SK-N-SH treated with all-trans-retinoic acid at 6 μM for 48 hours (cell line): Measurements from ENCODE around the gene AMBP.

Experiments used
- ATAC-seq: fragments of 200-7000 bp; cut with Tn5 transposase; 3 replicates; pipeline ENCODE4 v1.9.1; 2020; ENCODE audit warnings: mild to moderate bottlenecking, moderate library complexity
- ARNTL ChIP-seq: fragments of 450-650 bp; formaldehyde crosslinking; IDR thresholded peaks from 2 replicates; pipeline ENCODE4 v1.5.0; 2020; ENCODE audit warnings: low read depth, mild to moderate bottlenecking, moderate library complexity, borderline replicate concordance
- BACH2 ChIP-seq: fragments of 250-450 bp; sonication (Bioruptor Pico); IDR thresholded peaks from 2 replicates; pipeline ENCODE4 v1.9.0; 2021; ENCODE audit warnings: mild to moderate bottlenecking, borderline replicate concordance
- CREB5 ChIP-seq: fragments of 250-450 bp; sonication (Bioruptor Pico); IDR thresholded peaks from 2 replicates; pipeline ENCODE4 v1.5.1; 2020; ENCODE audit warnings: low read depth, mild to moderate bottlenecking, moderate library complexity
- ESRRG ChIP-seq: fragments of 250-450 bp; sonication (Bioruptor Pico); IDR thresholded peaks from 2 replicates; pipeline ENCODE4 v1.6.1; 2021; ENCODE audit warnings: mild to moderate bottlenecking
- GLIS3 ChIP-seq: fragments of 250-450 bp; sonication (Bioruptor Pico); IDR thresholded peaks from 2 replicates; pipeline ENCODE4 v1.5.0; 2020; ENCODE audit warnings: mild to moderate bottlenecking, moderate library complexity
- ISL1 ChIP-seq: fragments of 250-450 bp; sonication (Bioruptor Pico); IDR thresholded peaks from 2 replicates; pipeline ENCODE4 v2.1.2; 2022; ENCODE audit warnings: mild to moderate bottlenecking, moderate library complexity
- PPARA ChIP-seq: fragments of 250-450 bp; sonication (Bioruptor Pico); IDR thresholded peaks from 2 replicates; pipeline ENCODE4 v1.5.0; 2020; ENCODE audit warnings: mild to moderate bottlenecking, borderline replicate concordance
- RARB ChIP-seq: fragments of 250-450 bp; sonication (Bioruptor Pico); IDR thresholded peaks from 2 replicates; pipeline ENCODE4 v1.8.0; 2021; ENCODE audit warnings: mild to moderate bottlenecking, moderate library complexity
- SNAI2 ChIP-seq: fragments of 250-450 bp; sonication (Bioruptor Pico); IDR thresholded peaks from 2 replicates; pipeline ENCODE4 v1.5.0; 2020; ENCODE audit warnings: mild to moderate bottlenecking, moderate library complexity
- TCF4 ChIP-seq: fragments of 250-450 bp; sonication (Bioruptor Pico); IDR thresholded peaks from 2 replicates; pipeline ENCODE4 v1.8.0; 2021; ENCODE audit warnings: mild to moderate bottlenecking, moderate library complexity, borderline replicate concordance
- TOX ChIP-seq: fragments of 250-450 bp; sonication (Bioruptor Pico); IDR thresholded peaks from 2 replicates; pipeline ENCODE4 v1.8.0; 2021; ENCODE audit warnings: mild to moderate bottlenecking, moderate library complexity, borderline replicate concordance
- TSHZ2 ChIP-seq: fragments of 250-450 bp; sonication (Bioruptor Pico); IDR thresholded peaks from 2 replicates; pipeline ENCODE4 v1.5.0; 2020; ENCODE audit warnings: mild to moderate bottlenecking, moderate library complexity
- ZC3H10 ChIP-seq: fragments of 250-450 bp; sonication (Bioruptor Pico); IDR thresholded peaks from 2 replicates; pipeline ENCODE4 v1.5.1; 2021; ENCODE audit warnings: mild to moderate bottlenecking, moderate library complexity
- ZFP3 ChIP-seq: fragments of 250-450 bp; sonication (Bioruptor Pico); IDR thresholded peaks from 2 replicates; pipeline ENCODE4 v1.5.0; 2020; ENCODE audit warnings: mild to moderate bottlenecking, moderate library complexity
- ZFP30 ChIP-seq: fragments of 450-650 bp; formaldehyde crosslinking; IDR thresholded peaks from 2 replicates; pipeline ENCODE4 v1.5.0; 2022; ENCODE audit warnings: mild to moderate bottlenecking, moderate library complexity
- ZNF565 ChIP-seq: fragments of 450-650 bp; formaldehyde crosslinking; conservative IDR thresholded peaks from 2 replicates; pipeline ENCODE4 v1.5.0; 2020; ENCODE audit warnings: low read depth, mild to moderate bottlenecking, moderate library complexity
- ZNF70 ChIP-seq: fragments of 450-650 bp; formaldehyde crosslinking; IDR thresholded peaks from 2 replicates; pipeline ENCODE4 v1.5.0; 2020; ENCODE audit warnings: mild to moderate bottlenecking, moderate library complexity
- ZNF8 ChIP-seq: fragments of 450-650 bp; formaldehyde crosslinking; IDR thresholded peaks from 2 replicates; pipeline ENCODE4 v1.5.0; 2020; ENCODE audit warnings: mild to moderate bottlenecking, moderate library complexity
- TF ChIP-seq, protein P1 (sequence below): fragments of 250-450 bp; sonication (Bioruptor Pico); IDR thresholded peaks from 2 replicates; pipeline ENCODE4 v1.8.0; 2020; ENCODE audit warnings: mild to moderate bottlenecking, moderate library complexity, borderline replicate concordance
- TF ChIP-seq, protein P2 (sequence below): fragments of 250-450 bp; sonication (Bioruptor Pico); IDR thresholded peaks from 2 replicates; pipeline ENCODE4 v1.8.0; 2021; ENCODE audit warnings: low read depth, mild to moderate bottlenecking, moderate library complexity, borderline replicate concordance

AMBP gene

DNA sequence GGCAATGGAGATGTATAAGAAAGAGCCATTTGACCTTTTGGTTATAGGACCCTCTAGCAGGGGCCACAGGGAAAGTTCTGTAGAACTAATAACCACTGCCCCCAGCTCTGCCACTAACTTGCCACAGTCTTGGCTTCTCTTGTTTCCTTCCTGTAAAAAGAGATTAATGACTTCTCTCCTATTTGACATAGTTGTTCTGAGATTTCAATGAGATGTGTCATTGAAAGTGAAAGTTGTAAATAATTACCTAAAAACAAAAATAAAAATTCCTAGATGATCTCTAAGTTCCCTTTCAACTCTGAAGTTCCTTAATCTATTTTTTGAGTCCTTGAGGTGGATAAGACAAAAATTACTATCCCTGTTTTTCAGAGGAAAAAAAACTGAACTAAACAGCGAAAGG, 22.4 kb upstream of the AMBP start (continued):
- no peak for TF ChIP-seq ZFP30 (CRISPR knock-in tag)
- TF ChIP-seq TOX (CRISPR knock-in tag) = no peak
- TF ChIP-seq, protein P1, sequence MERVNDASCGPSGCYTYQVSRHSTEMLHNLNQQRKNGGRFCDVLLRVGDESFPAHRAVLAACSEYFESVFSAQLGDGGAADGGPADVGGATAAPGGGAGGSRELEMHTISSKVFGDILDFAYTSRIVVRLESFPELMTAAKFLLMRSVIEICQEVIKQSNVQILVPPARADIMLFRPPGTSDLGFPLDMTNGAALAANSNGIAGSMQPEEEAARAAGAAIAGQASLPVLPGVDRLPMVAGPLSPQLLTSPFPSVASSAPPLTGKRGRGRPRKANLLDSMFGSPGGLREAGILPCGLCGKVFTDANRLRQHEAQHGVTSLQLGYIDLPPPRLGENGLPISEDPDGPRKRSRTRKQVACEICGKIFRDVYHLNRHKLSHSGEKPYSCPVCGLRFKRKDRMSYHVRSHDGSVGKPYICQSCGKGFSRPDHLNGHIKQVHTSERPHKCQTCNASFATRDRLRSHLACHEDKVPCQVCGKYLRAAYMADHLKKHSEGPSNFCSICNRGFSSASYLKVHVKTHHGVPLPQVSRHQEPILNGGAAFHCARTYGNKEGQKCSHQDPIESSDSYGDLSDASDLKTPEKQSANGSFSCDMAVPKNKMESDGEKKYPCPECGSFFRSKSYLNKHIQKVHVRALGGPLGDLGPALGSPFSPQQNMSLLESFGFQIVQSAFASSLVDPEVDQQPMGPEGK (CRISPR knock-in tag) = no peak

DNA sequence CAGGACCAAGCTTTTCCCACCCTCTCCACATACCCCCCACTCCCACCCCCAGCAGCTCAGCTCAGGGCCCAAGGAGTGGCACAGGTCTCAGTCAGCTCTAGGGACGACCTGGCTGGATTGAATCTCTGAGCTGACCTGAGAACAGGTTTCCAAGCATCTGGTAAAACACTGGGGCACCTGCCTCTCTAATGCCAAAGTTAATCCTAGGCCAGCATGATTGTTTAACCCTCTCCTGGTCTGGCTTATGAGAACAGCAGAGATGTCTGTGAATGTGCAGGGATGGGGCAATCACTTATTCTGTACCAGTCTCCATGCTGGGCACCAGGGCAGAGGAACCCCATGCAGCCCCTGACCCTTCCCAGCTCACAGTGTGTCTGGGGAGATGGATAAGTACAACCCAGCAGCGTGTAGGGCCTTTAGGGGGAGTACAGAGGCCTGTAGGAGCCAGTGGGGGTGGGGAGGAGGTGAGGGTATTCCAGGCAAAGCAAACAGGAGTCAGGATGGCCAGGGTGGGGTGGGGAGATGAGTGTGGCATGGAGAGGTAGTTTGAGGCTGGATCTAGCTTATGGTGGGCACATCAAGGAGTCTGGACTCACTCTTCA, 21.7 kb upstream of the AMBP start:
- ATAC-seq = no peak
- no peak for TF ChIP-seq ZFP3 (CRISPR knock-in tag)
- no peak for TF ChIP-seq ZC3H10 (CRISPR knock-in tag)
- no peak for TF ChIP-seq ZNF8 (CRISPR knock-in tag)
- TF ChIP-seq SNAI2 (CRISPR knock-in tag) = no peak
- TF ChIP-seq GLIS3 (CRISPR knock-in tag) = no peak
- no peak for TF ChIP-seq BACH2 (CRISPR knock-in tag)
- no peak for TF ChIP-seq ZNF565 (CRISPR knock-in tag)
- TF ChIP-seq, protein P2, sequence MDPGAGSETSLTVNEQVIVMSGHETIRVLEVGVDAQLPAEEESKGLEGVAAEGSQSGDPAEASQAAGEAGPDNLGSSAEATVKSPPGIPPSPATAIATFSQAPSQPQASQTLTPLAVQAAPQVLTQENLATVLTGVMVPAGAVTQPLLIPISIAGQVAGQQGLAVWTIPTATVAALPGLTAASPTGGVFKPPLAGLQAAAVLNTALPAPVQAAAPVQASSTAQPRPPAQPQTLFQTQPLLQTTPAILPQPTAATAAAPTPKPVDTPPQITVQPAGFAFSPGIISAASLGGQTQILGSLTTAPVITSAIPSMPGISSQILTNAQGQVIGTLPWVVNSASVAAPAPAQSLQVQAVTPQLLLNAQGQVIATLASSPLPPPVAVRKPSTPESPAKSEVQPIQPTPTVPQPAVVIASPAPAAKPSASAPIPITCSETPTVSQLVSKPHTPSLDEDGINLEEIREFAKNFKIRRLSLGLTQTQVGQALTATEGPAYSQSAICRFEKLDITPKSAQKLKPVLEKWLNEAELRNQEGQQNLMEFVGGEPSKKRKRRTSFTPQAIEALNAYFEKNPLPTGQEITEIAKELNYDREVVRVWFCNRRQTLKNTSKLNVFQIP (CRISPR knock-in tag) = no peak
- no peak for TF ChIP-seq ZNF70 (CRISPR knock-in tag)
- no peak for TF ChIP-seq RARB (CRISPR knock-in tag)
- TF ChIP-seq TCF4 (CRISPR knock-in tag) = no peak
- TF ChIP-seq, protein P1 (CRISPR knock-in tag) = no peak
- TF ChIP-seq, all 23 proteins: peak for 0

DNA sequence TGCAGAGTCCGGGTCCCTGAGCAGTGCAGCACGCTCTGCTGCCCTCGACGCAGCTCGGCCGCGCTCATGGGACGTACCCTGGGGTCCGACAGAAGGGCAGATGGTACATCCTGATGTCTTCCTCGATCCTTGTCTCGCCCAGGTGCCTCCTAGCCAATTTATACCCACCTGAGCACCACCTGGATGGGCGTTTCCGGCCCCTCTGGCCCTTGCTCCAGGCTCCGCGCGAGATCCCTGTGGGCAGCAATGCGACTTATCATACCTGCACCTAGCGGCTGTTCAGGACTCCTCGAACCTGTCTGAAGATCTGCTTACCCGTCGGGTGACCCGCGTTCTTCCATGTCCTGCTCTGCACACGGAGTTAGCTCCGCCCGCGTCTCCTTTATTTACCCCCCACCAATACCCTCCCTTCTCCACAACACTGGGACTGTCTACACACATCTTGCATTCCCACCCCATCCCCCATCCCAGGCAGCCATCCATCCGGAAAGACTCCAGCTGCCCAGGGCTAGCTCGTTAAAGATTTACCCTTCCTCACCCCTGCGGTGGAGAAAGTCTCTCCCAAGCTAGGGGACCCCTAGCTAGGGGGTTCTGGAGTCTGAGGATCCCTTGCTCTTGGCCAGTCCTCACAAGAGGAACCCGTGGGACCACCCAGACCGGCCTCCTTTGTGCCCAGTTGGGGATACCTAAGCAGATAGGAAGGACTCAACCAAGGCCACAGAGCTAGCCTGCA, 21.0 kb upstream of the AMBP start, which contains the start of gene KIF12:
Gene KIF12 (minus strand): TSS at position 357 of the 733 bp plus-strand sequence. CDS start 16 bp downstream, at position 341.
- TF ChIP-seq PPARA (CRISPR knock-in tag) = no peak
- TF ChIP-seq ARNTL (CRISPR knock-in tag) = no peak
- TF ChIP-seq ZNF565 (CRISPR knock-in tag) = no peak
- no peak for TF ChIP-seq GLIS3 (CRISPR knock-in tag)
- TF ChIP-seq TSHZ2 (CRISPR knock-in tag) = no peak
- TF ChIP-seq, protein P2 (CRISPR knock-in tag) = no peak
- TF ChIP-seq ZC3H10 (CRISPR knock-in tag) = no peak
- no peak for TF ChIP-seq CREB5
- no peak for TF ChIP-seq SNAI2 (CRISPR knock-in tag)
- no peak for TF ChIP-seq ESRRG (CRISPR knock-in tag)
- TF ChIP-seq, protein P1 (CRISPR knock-in tag) = no peak
- TF ChIP-seq TCF4 (CRISPR knock-in tag) = no peak
- no peak for TF ChIP-seq ZNF70 (CRISPR knock-in tag)
- TF ChIP-seq ISL1 (CRISPR knock-in tag) = no peak
- no peak for ATAC-seq
